ENCODE data around the gene C9orf72.
A peak's percentile ranks its signal among the peaks of the same experiment; 100 is the strongest.

C9orf72 gene

DNA sequence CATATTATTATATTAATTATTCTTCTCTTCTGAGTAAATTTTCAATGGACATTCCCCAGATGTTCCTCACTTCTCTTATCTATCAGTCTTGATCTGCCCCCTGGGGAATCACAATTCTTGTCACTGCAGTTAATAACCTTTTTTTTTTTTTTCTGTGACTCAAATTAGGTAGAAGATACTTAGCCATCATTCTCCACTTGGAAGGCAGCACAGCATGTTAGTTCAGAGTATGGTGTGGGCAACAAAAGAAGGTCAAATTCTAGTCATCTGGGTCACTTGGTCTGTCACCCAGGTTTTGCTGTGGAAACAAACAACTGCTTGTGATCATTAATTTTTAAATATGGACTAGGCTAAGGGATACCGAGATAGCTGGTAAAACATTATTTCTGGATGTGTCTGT lies 35.5 kb downstream of the C9orf72 start:
- no peak for DNase-seq

DNA sequence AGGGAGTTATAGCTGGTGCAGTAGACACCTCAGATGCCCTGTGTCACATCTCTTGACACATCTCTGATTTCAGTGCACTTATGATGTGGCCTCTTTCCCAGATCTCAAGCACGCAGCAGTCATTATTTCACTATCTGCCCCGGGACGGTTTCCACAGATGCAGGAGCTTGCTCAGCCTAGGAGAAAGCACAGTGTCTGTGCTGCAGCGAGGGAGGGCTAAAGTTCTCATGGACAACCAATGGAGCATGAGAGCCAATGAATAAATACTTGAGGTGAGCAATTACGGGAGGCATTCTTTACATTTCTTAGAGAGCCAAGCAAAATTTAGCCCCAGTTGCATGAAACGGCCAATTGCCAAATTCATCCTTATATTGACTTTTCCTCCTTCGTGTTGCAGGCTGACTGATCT lies 36.2 kb downstream of the C9orf72 start:
- DNase-seq: no peak

DNA sequence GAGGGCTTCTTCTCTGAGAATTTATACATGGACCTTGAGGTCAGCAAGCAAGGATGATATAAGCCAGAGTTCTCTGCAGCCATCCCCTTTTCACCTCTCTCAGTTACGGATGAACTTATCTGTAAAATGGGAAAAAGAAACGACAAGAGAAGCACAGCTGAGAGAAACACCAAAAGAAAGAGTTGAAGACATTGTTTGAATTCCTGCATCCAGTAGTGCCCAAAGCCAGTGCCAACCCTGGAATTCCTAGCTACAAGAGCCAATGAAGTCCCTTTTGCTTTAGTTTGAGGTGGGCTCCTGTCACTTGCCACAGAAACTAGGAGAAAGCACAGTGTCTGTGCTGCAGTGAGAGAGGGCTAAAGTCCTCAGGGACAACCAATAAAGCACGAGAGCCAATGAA lies 37.1 kb downstream of the C9orf72 start:
- no peak for DNase-seq

DNA sequence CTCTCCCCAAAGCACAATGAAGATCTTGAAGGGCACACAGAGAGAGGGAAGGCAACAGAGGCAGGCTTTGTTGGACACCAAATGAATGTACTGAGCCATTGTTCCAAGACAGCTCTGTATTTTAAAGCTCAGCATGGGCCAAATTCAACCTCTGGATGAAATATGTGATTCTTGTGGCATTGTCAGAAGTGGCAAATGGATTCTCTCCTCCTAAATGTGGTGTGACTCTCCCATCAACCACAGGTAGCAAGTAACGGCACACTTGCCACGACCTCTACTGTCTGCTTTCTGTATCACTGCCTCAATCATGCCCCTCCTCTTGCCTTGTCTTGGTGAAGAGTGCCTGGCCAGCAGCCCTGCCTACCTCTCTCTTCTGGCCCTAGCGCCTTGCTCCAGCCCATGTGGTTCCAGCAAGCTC lies 37.6 kb downstream of the C9orf72 start:
- DNase-seq: no peak

DNA sequence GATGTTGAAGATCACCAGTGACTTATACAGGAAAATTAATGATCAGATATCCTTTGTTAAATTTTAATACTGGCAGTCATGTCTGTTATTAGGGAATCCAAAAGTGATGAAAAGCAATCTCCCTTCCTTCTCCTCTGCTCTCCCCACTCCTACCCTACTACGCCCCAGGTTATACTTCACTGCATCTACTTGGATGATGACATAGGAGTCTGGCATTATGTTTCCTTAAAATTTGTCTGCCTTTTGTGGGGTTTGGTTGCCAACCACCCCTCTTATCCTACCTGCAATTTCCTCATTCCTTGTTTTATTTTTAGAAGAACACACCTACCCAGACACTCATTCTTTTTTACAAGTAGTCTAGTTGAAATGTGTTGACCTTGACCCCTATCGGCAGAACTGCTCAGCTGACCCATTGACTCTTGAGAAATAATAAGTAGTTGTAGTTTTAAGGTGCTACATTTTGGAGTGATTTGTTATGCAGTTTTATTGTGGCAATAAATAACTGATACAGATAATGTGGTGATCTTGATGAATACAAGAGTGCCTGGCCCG lies 38.5 kb downstream of the C9orf72 start:
- DNase-seq: no peak

DNA sequence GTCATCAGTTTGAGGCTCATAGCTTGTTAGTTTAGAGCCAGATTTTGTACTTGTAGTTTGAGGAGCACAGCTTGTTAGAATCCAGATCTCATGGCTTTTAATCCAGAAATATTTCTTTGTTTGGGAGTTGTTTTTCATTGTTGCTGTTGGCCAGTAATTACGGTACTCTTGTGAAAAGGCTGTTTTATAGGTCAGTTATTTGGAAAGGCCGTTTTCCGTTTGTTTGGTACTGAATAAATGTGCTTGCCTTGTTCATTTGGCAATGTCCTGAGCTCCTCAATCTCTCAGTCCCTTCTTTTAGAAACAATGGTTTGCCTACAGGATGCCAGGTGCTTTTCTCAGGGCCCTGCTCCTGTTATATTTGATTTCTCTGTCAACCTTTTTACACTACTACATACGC lies 39.1 kb downstream of the C9orf72 start:
- DNase-seq: no peak

DNA sequence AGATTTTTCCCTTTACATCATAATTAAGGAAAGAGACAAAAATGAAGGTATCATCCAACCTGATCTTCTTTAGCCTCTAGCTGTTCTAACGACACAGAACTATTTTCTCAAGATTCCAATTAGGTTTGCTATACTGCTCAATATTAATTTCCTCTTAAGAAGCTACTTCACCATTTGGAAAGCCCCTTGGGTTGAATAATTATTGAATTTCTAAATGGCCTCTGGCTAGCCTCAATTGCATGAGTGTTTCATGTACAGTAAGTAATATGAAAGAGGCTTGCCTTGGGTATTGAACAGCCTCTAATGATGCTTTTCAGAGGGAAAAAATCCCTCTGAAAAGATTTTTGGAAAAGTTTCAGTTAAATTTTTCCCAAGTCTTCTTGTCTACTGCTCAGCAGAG lies 40.0 kb downstream of the C9orf72 start:
- DNase-seq: no peak

DNA sequence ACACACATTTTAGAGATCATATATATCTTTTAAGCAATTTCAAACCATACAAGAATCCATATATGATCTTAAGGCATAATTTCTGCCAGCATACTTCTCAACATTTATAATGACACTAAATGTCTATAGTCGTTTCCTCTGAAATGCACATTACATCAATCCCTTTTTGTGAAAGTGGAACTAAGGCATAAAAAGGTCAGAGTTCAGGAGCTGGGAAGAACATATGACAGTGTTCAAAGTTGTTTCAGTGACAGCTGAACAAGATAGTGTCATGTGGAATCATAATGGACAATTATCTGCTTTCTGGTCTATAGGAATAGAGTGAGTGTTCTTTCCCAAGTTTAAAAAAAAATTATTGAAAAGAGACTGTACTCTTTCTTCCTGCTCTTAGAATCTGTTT lies 41.2 kb downstream of the C9orf72 start:
- DNase-seq: no peak

DNA sequence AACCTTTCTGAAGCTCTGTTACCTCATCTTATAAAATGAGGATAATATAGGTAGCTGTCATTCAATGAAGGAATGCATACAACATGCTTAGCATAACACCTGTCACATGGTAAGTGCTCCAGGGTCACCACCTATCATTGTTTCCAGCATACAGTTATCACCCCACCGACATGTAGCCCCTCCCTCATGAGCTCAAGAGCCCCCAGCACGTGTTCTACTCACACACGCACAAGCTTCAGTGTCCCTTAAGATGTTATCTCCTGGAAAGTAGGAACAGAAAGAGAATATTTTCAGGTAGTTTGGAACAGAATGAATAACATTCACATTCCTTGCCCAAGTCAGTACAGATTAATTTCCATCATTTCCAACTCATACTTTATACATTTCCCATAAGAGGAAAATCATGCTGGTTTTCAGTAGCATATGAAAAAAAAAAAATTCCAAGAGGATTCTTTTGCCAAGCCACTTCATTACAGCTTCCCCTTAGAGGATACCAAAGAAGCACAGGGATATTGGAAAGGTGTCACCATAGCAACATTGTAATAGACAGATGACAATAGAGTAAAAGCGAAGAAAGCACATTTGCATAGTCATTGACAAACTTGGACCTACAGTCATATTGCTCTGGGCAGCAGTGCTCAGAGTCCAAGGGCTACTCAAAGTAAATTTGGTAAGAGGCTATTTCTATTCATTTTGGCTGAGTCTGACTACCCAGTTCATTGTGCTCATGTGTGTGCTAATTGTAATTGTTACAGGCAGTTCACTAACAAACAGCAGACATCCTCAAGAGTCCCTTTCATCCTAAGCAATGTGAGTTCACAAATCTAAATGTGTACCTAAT lies 42.1 kb downstream of the C9orf72 start:
- no peak for DNase-seq

DNA sequence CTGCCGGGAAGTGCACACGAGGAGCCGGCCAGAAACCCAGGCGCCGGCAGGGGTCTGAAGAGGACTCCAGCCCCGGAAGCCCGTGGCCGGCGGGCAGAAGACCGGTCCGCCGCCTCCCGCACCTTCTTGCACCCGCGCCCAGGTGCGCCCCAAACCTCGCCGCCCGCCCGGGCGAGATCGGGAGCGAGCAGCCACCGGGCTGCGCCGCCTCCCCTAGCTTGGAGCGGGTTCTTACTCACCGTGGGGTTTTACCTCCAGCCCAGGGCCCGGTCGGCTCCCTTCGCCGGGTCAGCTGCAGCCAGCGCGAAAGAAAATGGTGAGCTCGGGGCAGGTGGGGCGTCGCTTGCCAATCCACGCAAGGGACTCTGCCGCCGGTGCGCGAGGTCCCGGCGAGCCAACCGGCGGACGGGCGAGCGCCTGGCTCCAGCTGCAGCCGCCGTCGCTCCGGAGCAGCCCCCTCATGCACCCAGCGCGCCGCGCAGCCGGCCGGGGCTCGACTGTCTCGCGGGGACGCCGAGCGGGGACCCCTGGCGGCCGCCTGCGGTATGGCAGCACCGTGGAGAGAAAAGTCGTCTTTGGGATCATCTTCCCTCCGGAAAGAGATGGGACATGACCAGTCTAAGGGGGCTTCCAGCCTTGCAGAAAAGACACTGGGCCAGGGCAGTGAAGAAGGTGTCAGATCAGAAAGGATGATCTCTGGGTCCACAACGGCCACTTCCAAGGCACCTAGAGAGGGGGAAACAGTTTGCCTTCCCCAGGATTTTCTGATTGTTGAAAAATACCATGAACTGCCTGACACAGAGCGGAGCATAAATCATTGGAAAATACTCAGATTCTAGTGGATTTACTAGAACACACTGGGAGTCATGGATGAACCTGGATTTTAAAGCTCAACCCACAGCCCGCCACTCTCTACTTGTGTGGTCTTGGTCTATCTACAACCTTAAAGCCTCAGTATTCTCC lies 43.7 kb downstream of the C9orf72 start, which contains the start of gene MOB3B:
TSS of gene MOB3B (minus strand) at position 499 of the 963 bp plus-strand sequence. CDS start 74,264 bp downstream, outside the sequence.
- peak; percentile 71 for DNase-seq

DNA sequence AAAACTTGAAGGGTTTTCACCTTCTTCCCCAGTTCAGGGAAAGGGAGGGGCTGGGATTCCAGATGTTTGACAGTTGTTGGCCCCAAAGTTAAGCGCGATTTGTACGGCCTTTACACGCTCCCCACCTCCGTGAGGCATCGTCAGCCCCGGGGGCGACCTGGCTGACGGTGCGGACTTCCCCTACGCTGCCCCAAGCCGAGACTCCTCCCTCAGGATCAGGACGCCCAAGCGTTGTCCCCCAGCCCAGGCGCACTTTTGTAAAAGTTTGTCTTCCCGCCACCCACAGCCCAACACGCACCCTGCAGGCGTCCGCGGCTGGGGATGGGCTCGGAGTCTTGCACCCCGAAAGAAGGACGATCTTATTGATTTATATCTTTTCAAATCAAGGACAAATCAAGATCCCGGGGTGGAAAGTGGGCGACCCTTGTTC lies 44.4 kb downstream of the C9orf72 start:
- peak; percentile 45 for DNase-seq

DNA sequence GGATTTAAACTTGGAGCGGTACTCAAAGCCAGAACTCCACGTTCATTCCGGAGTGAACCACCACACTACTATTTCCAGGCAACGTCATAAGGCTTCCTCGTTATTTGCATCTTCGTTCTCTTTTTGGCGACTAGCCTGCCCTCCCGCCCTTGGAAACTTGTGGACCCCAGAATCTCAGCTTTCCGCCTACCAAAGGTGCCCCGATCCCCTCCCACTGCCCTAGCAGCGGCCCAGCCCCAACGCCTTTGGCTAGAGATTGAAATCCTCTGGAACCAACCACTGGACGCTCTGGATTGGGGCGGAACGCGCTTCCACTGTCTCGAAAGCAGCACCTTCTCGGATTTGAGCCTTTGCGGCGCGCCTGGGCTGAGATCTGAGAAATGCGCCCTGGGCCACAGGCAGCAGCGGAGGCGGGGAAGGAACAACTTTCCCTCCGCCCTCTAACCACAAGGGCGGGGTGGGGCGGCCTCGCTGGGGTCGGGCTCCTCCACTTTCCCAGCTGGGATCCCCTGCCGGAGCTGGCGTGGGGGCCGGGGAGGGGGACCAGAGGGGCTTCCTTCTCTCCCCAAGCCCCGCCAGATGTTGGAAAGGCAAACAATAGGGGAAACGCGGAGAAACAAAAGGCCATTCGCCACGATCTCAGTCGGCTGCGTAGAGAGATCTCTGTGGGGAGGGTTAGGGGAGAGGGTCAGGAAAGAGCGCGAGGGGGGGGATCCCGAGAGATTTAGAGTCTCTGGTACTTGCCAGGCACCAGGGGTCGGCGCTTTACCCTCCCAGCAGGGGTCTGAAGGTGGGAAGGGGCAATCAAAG lies 45.0 kb downstream of the C9orf72 start:
- peak; percentile 51 for DNase-seq

DNA sequence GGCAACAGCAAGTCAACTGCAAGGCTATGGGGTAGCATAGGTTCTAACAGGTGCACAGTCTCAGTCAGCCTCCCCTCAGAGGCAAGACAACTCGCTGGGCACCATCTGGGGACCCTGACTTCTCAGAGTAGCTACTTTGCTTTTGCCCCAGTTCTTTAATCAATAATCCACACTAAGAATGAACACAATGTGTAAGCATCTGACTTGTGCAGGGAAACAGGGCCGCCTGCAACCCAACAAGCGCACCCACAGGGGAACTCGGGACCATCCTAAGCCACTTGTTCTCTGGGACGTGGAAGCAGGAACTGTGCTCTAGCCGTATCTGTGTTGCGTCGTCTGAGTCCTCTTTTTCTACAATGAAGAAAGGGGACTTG lies 45.6 kb downstream of the C9orf72 start:
- DNase-seq: no peak

DNA sequence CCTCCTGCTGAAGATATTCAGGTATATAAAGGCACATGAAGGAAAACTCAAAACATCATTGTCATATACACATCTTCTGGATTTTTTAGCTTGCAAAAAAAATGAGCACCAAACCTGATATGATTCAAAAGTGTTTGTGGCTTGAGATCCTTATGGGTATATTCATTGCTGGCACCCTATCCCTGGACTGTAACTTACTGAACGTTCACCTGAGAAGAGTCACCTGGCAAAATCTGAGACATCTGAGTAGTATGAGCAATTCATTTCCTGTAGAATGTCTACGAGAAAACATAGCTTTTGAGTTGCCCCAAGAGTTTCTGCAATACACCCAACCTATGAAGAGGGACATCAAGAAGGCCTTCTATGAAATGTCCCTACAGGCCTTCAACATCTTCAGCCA lies 49.0 kb downstream of the C9orf72 start, which contains the start of gene IFNK:
TSS of gene IFNK (plus strand) at position 55 of the 400 bp plus-strand sequence. CDS start at position 102, 47 bp downstream.
- DNase-seq: no peak

DNA sequence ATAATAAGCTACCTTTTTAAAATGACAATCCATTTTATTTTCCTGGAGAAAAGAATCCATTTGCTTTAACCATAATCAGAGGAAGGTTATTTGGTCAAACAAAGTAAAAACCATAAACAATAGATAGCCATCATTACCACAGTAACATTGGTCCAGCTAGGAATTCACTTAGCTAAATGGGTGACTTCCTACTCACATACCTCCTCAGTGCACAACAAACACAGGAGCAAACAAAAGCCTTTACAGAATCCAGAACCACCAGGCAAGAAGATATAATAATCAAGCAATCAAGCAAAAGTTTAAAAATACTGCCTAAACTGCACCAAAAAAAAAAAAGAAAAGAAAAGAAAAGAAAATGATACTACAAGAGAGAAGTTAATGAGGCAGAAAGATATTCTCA lies 50.1 kb downstream of the C9orf72 start:
- no peak for DNase-seq

DNA sequence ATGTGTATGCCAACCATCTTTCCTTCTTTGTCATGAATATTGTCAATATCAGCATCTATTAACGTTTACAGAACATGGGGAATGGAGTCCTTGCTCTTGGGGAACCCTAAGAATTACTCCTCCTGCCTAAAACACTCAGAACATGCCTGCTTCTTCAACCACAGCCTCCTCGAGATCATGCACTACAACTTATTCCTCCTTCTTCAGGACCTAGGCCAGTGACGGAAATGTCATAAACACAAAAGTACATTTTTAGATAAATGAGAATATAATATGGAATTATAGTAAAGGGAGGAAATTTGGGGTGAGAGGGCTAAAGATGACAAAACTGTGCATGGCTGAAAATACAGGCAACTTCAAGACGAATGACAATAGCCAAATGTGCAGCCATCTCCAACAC lies 52.3 kb downstream of the C9orf72 start:
- no peak for DNase-seq

DNA sequence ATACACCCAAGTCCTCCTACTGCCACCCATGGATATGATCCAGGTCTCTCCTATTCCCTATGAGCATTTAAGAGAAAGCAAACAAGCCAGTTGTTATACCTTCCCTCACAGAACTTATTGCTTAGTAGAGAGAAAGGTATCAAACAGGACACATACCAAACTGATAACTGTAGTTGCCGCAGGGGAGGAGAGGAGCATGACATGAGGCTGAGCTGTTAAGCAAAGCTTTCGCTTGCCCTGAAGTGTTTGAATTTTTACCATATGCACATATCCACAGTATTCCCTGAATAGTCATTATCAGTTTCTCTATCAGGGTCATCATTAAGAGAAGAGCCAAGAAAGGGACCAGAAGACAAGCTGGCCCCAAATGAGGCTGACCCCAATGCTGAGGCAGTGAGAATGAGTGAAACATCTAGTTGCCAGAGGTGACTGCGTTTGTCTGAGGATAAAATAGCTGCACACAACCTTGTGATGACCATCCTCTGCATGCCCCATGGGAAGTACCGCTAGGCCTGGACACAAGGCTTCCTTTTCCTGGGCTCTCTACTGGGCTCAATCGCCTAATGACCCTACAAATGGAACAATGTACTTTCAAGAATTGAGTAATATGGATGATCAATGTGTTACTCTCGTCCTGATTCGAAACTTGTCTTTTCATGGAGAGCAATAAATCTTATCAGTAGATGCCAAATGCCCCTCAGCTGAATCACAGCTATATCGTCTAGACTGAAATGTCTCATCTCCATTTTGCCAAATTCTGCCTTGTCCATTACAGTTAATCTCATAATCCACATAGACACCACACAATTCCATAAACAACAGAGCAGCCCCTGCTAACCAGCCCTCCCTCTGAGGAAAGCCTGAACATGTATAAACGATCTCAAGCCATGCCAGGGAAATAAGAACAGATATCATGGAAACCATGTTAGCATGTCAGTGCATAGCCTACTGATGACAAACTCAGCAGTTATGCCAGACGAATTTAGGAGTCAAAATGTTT lies 53.5 kb downstream of the C9orf72 start:
- DNase-seq: no peak

DNA sequence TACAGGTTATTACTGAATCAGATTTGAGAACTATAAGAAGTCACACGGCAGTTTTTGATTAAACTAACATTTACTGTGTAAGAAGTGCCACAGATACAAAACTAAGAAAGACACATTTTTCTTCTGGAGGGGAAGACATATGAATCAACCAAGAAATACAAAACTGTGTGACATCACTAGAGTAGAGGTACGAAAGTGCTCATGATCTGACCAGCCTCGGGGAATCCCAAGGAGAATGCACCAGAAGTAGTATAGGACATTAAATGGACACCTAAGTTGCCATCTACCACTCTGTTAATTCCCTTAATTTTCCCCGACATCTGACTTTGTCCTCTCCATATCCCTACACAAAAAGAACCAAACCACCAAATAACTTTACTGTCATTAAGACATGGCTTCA lies 54.5 kb downstream of the C9orf72 start:
- no peak for DNase-seq

DNA sequence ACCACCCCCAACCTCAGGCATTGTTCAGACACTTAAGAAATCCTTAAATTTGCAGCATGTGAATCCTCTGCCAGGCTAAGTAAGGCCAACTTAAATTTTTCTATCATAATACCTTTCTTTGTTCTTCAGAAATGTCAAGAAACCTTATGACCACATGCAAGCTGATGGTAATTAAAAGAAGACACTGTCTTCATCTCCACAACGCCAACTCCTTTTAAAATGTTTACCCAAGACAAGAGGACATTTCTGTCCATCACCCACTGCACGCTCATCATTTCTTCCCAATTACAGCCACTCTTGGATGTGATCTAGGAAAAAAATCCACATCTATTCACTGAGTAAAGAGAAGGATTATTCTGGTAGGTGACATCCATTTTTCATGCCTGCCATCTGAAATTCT lies 55.3 kb downstream of the C9orf72 start:
- no peak for DNase-seq

DNA sequence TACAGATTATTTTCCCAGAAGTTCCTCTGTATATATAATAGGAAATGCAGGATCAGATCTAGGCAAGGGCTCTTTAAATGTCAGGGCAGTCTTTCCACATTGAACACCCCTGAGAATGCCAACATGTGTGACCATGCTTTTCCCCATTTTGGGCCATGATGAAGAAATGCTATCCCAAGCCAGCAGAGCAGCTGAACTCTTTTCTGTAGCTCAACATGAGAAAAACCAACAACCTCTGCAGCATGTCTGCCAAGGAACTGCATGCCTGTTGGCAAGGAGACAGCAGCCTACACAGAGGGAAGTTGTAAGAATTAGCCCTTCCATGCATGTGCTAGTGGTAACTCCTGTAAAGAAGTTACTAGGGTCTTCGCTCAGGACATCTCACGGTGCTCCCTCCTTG lies 58.7 kb downstream of the C9orf72 start:
- no peak for DNase-seq

DNA sequence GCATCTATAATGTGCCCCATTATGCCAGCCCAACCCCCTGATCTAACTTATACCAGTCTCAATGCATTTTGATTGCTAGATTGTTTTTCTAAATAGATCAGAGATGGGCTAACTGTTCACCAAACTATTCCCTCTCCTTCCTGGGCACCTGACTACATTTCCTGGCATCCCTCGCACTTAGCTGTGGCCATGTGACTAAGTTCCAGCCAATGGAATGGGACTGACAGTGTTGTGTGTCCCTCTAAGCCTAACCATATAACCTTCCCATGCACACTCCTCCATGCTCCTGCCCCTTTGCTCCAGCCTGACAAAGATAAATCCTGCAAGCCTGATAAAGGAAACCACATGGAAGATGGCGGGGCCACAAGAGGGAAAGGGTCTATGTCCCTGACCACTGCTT lies 61.5 kb downstream of the C9orf72 start:
- no peak for DNase-seq

Data from CD4-positive, alpha-beta T cell treated with Interleukin-21 for 1 hour (primary cell).